Measurements from ENCODE around the gene ZSCAN16.

The ZSCAN16 gene

GRCh38 chr6:28167068-28167467, 42.7 kb downstream of the ZSCAN16 start:
- Mint-ChIP-seq H3K36me3 (peaks cover 35 to 59% of the 10 kb centered on the region in 2 donors), H3K9me3 (peaks cover 0 to 3% of the 10 kb centered on the region in 2 donors), H3K4me1 (peaks cover 6 to 8% of the 10 kb centered on the region in 2 donors), H3K4me3 (no peak overlapping the region), H3K27ac (peak overlapping the region; percentile 66), H3K27me3 (peaks cover 0 to 7% of the 10 kb centered on the region in 2 donors)
- DNase-seq: no peak
- ATAC-seq (replicated peaks): no peak

GRCh38 chr6:28167926-28168325, 43.5 kb downstream of the ZSCAN16 start:
- peak; percentile 25 to 76 for ATAC-seq (replicated peaks)
- Mint-ChIP-seq H3K4me1 (peaks cover 0 to 2% of the 10 kb centered on the region in 2 donors), H3K27ac (no peak overlapping the region), H3K9me3 (no peaks in the 10 kb centered on the region), H3K4me3 (no peak overlapping the region), H3K27me3 (peaks cover 0 to 7% of the 10 kb centered on the region in 2 donors), H3K36me3 (peaks cover 32 to 54% of the 10 kb centered on the region in 2 donors)
- DNase-seq: no peak

- ATAC-seq (replicated peaks) (no peak), DNase-seq (no peak)
- peaks cover 0 to 2% of the 10 kb centered on the region in 2 donors for H3K4me1 Mint-ChIP-seq
- peaks cover 27 to 31% of the 10 kb centered on the region in 2 donors for H3K36me3 Mint-ChIP-seq
- H3K4me3 Mint-ChIP-seq: no peak overlapping the region
- peaks cover 0 to 4% of the 10 kb centered on the region in 2 donors for H3K9me3 Mint-ChIP-seq
- peaks cover 4 to 10% of the 10 kb centered on the region in 2 donors for H3K27me3 Mint-ChIP-seq
- H3K27ac Mint-ChIP-seq: no peak overlapping the region
Measured at GRCh38 chr6:28171271-28171670, 46.9 kb downstream of the ZSCAN16 start.

GRCh38 chr6:28172006-28172405, 47.6 kb downstream of the ZSCAN16 start:
- Mint-ChIP-seq H3K27ac (no peak overlapping the region), H3K4me3 (no peak overlapping the region), H3K36me3 (peaks cover 25 to 29% of the 10 kb centered on the region in 2 donors), H3K9me3 (peaks cover 0 to 5% of the 10 kb centered on the region in 2 donors), H3K4me1 (peaks cover 0 to 2% of the 10 kb centered on the region in 2 donors), H3K27me3 (peaks cover 9 to 15% of the 10 kb centered on the region in 2 donors)
- ATAC-seq (replicated peaks): no peak
- DNase-seq: no peak

DNA sequence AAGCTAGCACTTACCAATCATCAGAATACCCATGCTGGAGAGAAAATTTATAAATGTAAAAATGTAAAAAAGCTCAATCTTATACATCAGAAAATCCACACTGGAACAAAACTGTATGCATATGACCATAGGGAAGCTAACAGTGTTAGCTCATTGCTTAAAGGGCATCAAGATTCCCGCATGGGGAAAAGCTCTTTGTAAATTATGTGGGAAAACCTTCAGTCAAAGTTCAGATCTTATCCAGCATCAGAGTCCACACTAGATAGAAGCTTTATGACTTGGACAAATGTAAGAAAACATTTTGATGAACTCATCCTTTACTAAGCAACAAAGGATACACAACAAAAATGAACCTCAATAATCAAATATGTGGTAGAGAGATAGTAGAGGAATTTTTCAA, 52.0 kb downstream of the ZSCAN16 start:
- no peak for ATAC-seq (replicated peaks)
- H3K4me1 Mint-ChIP-seq: no peaks in the 10 kb centered on the region
- no peak overlapping the region for H3K27ac Mint-ChIP-seq
- no peak overlapping the region for H3K4me3 Mint-ChIP-seq
- peaks cover 31 to 39% of the 10 kb centered on the region in 2 donors for H3K27me3 Mint-ChIP-seq
- no peak for DNase-seq
- peaks cover 8 to 11% of the 10 kb centered on the region in 2 donors for H3K36me3 Mint-ChIP-seq
- H3K9me3 Mint-ChIP-seq: peaks cover 5 to 9% of the 10 kb centered on the region in 2 donors
